ENCODE measurements around the gene MCC.

DNA sequence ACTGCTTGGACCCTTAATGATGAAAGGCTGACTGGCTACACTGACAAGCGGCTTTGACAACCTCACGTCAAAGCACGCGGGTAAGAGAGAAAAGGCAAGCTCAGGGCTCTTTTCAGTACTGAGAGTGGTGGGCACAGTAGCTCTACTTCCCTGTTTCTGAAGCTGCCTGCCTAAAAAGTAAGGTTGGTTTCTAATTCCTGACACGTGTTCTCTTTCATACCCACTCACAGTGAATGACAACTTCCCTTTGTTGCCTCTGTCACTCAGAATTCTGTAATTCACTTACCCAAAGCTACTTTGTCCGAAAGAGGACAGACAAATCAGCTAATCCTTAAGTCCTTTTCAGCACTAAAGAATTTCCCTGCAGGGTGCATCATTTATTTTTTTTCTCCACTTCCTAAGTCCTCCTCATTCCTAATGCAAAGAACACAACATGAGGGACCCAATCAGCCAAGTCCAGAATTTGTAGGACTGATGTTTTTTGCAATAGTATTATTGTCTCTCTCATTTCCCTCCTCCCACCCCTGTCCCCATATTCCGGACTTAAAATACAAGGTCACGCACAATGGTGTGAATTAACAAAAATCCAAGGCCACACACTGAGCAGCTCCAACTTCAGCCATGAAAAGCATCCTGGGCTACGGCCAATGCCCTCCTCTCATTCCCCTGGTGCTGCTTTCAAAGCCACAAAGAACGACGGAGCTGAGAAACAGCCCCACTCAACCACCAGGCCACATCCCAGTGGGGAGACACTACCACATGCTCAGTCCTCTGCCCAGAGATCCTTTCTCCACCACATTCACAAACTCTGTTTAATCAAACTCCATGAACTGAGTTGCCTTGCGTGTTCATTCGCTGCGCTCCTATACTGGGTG, 274.5 kb downstream of the MCC start:
- TF ChIP-seq CTCF (IDR thresholded peaks at IDR 0.05), result no peak
- TF ChIP-seq ZFX (IDR thresholded peaks at IDR 0.05; ENCODE audit: borderline replicate concordance), result no peak
